HG03175 (cell line): ENCODE data around the gene PDE4D.
"Not testable (repeated sequence)": the region's sequence is repeated elsewhere in the genome, so short reads cannot be mapped to it uniquely, and the experiment has no call there.

Source experiments
- ATAC-seq: cut with Tn5 transposase; IDR thresholded peaks from one replicate; pipeline ENCODE4 v1.9.1; 2021; ENCODE audit warnings: mild to moderate bottlenecking, moderate library complexity; ENCODE audit not compliant: unreplicated experiment

The PDE4D gene

GRCh38 chr5:59067956-59068656 lies 825.4 kb downstream of the PDE4D start:
- no peak for ATAC-seq

GRCh38 chr5:59066367-59067163 lies 827.0 kb downstream of the PDE4D start:
- no peak for ATAC-seq

GRCh38 chr5:59065554-59065953 lies 828.0 kb downstream of the PDE4D start:
- no peak for ATAC-seq

- ATAC-seq: no peak
Observed at GRCh38 chr5:59064293-59064692, 829.2 kb downstream of the PDE4D start.

GRCh38 chr5:59062986-59063683 lies 830.4 kb downstream of the PDE4D start:
- ATAC-seq: no peak

GRCh38 chr5:59061377-59061776 lies 832.1 kb downstream of the PDE4D start:
- no peak for ATAC-seq

GRCh38 chr5:59058969-59059687 lies 834.4 kb downstream of the PDE4D start:
- ATAC-seq: no peak

- no peak for ATAC-seq
Observed at GRCh38 chr5:59058237-59058636, 835.3 kb downstream of the PDE4D start.

- not testable (repeated sequence) for ATAC-seq
Observed at GRCh38 chr5:59056599-59056998, 836.9 kb downstream of the PDE4D start.

GRCh38 chr5:59055745-59056448 lies 837.6 kb downstream of the PDE4D start:
- no peak for ATAC-seq

GRCh38 chr5:59054963-59055528 lies 838.5 kb downstream of the PDE4D start:
- no peak for ATAC-seq

GRCh38 chr5:59051951-59052350 lies 841.6 kb downstream of the PDE4D start:
- no peak for ATAC-seq

GRCh38 chr5:59049095-59049494 lies 844.4 kb downstream of the PDE4D start:
- ATAC-seq: no peak

GRCh38 chr5:59042201-59043055 lies 851.1 kb downstream of the PDE4D start:
- ATAC-seq: no peak

- no peak for ATAC-seq
Observed at GRCh38 chr5:59041355-59041754, 852.2 kb downstream of the PDE4D start.

- ATAC-seq: no peak
Observed at GRCh38 chr5:59040804-59041201, 852.7 kb downstream of the PDE4D start.

- no peak for ATAC-seq
Observed at GRCh38 chr5:59040024-59040803, 853.3 kb downstream of the PDE4D start.

GRCh38 chr5:59039296-59040023 lies 854.1 kb downstream of the PDE4D start:
- ATAC-seq: peak; percentile 60
